GM19324 (cell line): ENCODE measurements around the gene NUDT15.
"Not testable (repeated sequence)": the region's sequence is repeated elsewhere in the genome, so short reads cannot be mapped to it uniquely, and the experiment has no call there.

Experiments
- ATAC-seq: cut with Tn5 transposase; IDR thresholded peaks from one replicate; pipeline ENCODE4 v1.9.1; 2021; ENCODE audit warnings: mild to moderate bottlenecking, moderate library complexity; ENCODE audit not compliant: unreplicated experiment, low FRiP score

Gene NUDT15

GRCh38 chr13:48037346-48038173 is at the start of gene NUDT15:
TSS of gene NUDT15 (plus strand) at chr13:48037726. CDS start at chr13:48037747, 21 bp downstream.
- ATAC-seq, result peak; percentile 96

GRCh38 chr13:47990427-47990826 is 47.1 kb upstream of the NUDT15 start:
- ATAC-seq, result no peak

- ATAC-seq, result no peak
Measured at GRCh38 chr13:47990920-47991466, 46.5 kb upstream of the NUDT15 start.

- ATAC-seq, result no peak
Measured at GRCh38 chr13:47991859-47992258, 45.7 kb upstream of the NUDT15 start.

- ATAC-seq, result no peak
Measured at GRCh38 chr13:47997384-47997783, 40.1 kb upstream of the NUDT15 start.

- ATAC-seq, result no peak
Measured at GRCh38 chr13:47999973-48000372, 37.6 kb upstream of the NUDT15 start.

- peak; percentile 7 for ATAC-seq
Measured at GRCh38 chr13:48000559-48001113, 36.9 kb upstream of the NUDT15 start.

GRCh38 chr13:48001114-48001881 is 36.2 kb upstream of the NUDT15 start, which contains the start of gene SUCLA2:
TSS of gene SUCLA2 (minus strand) at chr13:48001273. CDS start at chr13:48001269, 4 bp downstream.
- ATAC-seq, result peak; percentile 99

- not testable (repeated sequence) for ATAC-seq
Measured at GRCh38 chr13:48001999-48002398, 35.5 kb upstream of the NUDT15 start.

GRCh38 chr13:48004201-48004600 is 33.3 kb upstream of the NUDT15 start:
- no peak for ATAC-seq

- ATAC-seq, result no peak
Measured at GRCh38 chr13:48006396-48006795, 31.1 kb upstream of the NUDT15 start.

GRCh38 chr13:48009284-48009683 is 28.2 kb upstream of the NUDT15 start:
- no peak for ATAC-seq

- no peak for ATAC-seq
Measured at GRCh38 chr13:48010698-48011097, 26.8 kb upstream of the NUDT15 start.

- ATAC-seq, result no peak
Measured at GRCh38 chr13:48012668-48013067, 24.9 kb upstream of the NUDT15 start.

- ATAC-seq, result no peak
Measured at GRCh38 chr13:48014359-48014758, 23.2 kb upstream of the NUDT15 start.

GRCh38 chr13:48018637-48019036 is 18.9 kb upstream of the NUDT15 start:
- no peak for ATAC-seq

- ATAC-seq, result no peak
Measured at GRCh38 chr13:48019796-48020195, 17.7 kb upstream of the NUDT15 start.

GRCh38 chr13:48028066-48028465 is 9.5 kb upstream of the NUDT15 start:
- ATAC-seq, result no peak

GRCh38 chr13:48029859-48030258 is 7.7 kb upstream of the NUDT15 start:
- ATAC-seq, result no peak

GRCh38 chr13:48038761-48039160 is 1.2 kb downstream of the NUDT15 start:
- ATAC-seq, result no peak

GRCh38 chr13:48040049-48040448 is 2.5 kb downstream of the NUDT15 start:
- ATAC-seq, result no peak
